ENCODE results near the gene LILRB2.
"Not testable (repeated sequence)": the region's sequence is repeated elsewhere in the genome, so short reads cannot be mapped to it uniquely, and the experiment has no call there.

GRCh38 chr19:54289160-54289559, 8.2 kb upstream of the LILRB2 start:
- TF ChIP-seq, protein P1, sequence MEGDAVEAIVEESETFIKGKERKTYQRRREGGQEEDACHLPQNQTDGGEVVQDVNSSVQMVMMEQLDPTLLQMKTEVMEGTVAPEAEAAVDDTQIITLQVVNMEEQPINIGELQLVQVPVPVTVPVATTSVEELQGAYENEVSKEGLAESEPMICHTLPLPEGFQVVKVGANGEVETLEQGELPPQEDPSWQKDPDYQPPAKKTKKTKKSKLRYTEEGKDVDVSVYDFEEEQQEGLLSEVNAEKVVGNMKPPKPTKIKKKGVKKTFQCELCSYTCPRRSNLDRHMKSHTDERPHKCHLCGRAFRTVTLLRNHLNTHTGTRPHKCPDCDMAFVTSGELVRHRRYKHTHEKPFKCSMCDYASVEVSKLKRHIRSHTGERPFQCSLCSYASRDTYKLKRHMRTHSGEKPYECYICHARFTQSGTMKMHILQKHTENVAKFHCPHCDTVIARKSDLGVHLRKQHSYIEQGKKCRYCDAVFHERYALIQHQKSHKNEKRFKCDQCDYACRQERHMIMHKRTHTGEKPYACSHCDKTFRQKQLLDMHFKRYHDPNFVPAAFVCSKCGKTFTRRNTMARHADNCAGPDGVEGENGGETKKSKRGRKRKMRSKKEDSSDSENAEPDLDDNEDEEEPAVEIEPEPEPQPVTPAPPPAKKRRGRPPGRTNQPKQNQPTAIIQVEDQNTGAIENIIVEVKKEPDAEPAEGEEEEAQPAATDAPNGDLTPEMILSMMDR (conservative IDR thresholded peaks at IDR 0.05), result not testable (repeated sequence)
- not testable (repeated sequence) for TF ChIP-seq EZH2 (IDR thresholded peaks at IDR 0.05; ENCODE audit: low read depth)
